Effector memory CD8-positive, alpha-beta T cell (primary cell): ENCODE results near the gene TMED3.

ENCODE experiments used
- ATAC-seq: fragments of 150-1000 bp; cut with Tn5 transposase; replicated peaks from 2 replicates; pipeline ENCODE4 v1.10.0; 2021; ENCODE audit warnings: mild to moderate bottlenecking, moderate library complexity
- DNase-seq, 3 experiments: peaks; one replicate each; pipeline ENCODE4 v3.0.0; 2021
- H3K27ac Mint-ChIP-seq, 2 donors: one replicate each; pipeline ENCODE4 v1.8.0; 2022; ENCODE audit warnings: mild to moderate bottlenecking in 2 of 2, mixed read lengths in 2 of 2, moderate library complexity in 2 of 2
- H3K27me3 Mint-ChIP-seq, 2 donors: one replicate each; pipeline ENCODE4 v1.8.0; 2022; ENCODE audit warnings: mixed read lengths in 2 of 2
- H3K36me3 Mint-ChIP-seq: one replicate; pipeline ENCODE4 v1.8.0; 2022; ENCODE audit warnings: mild to moderate bottlenecking, moderate library complexity, mixed read lengths; ENCODE audit not compliant: insufficient read depth
- H3K4me1 Mint-ChIP-seq, 2 donors: one replicate each; pipeline ENCODE4 v1.8.0; 2022; ENCODE audit warnings: low read depth in 2 of 2, mixed read lengths in 2 of 2
- H3K4me3 Mint-ChIP-seq, 2 donors: one replicate each; pipeline ENCODE4 v1.8.0; 2022; ENCODE audit warnings: mild to moderate bottlenecking in 2 of 2, mixed read lengths in 2 of 2, moderate library complexity in 2 of 2
- H3K9me3 Mint-ChIP-seq, 2 donors: one replicate each; pipeline ENCODE4 v1.8.0; 2022; ENCODE audit warnings: mixed read lengths in 2 of 2

TMED3 gene

DNA sequence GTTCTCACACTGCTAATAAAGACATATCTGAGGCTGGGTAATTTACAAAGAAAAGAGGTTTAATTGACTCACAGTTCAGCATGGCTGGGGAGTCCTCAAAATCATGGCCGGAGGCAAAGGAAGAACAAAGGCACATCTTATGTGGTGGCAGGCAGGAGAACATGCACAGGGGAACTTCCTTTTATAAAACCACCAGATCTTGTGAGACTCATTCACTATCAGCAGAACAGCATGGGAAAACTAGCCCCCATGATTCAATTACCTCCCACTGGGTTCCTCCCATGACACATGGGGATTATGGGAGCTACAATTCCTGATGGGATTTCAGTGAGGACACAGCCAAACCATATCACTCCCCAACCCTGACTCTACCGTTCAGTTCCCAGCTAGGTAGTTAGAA, 61.5 kb downstream of the TMED3 start:
- DNase-seq (no peak), ATAC-seq (no peak)
- Mint-ChIP-seq H3K4me1 (no peaks in the 10 kb centered on the region), H3K27ac (no peak overlapping the region), H3K27me3 (no peaks in the 10 kb centered on the region), H3K9me3 (no peaks in the 10 kb centered on the region), H3K4me3 (no peak overlapping the region), H3K36me3 (no peaks in the 10 kb centered on the region)
